Measurements from ENCODE around the gene ADAMTSL1.

DNA sequence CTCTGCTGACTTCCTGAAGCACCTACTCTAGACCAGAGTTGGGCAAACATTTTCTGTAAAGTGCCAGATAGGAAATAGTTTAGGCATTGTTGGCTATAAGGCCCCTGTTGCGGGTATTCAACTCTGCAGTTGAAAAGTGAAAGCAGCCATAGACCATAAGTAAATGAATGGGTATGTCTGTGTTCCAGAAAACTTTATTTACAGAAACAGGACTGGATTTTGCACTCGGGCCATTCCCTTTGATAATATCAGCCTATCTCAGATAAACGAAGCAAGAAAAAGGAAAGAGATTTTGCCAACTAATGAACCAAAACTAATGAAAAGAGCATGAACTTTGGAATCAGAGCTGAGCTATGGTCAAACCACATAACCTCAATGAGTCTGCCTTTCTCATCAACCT, 374.7 kb downstream of the ADAMTSL1 start:
- TF ChIP-seq CTCF (IDR thresholded peaks at IDR 0.05) (no peak), EP300 (IDR thresholded peaks at IDR 0.05) (no peak)
